NB4 (cell line): Measurements from ENCODE around the gene METTL5.

Experiments
- DNase-seq: peaks from one replicate; pipeline ENCODE4 v3.0.0; 2010; ENCODE audit warnings: low read depth
- H3K4me3 ChIP-seq: one replicate; pipeline ENCODE4 v1.5.1; 2011; ENCODE audit warnings: mild to moderate bottlenecking, low read depth, low read length, moderate library complexity
- CTCF ChIP-seq: IDR thresholded peaks from one replicate; pipeline ENCODE4 v1.5.1; 2012; ENCODE audit warnings: low read depth, low read length
- MAX ChIP-seq: IDR thresholded peaks from 2 replicates; pipeline ENCODE4 v1.6.1; 2011; ENCODE audit warnings: low read depth, low read length
- MYC ChIP-seq: IDR thresholded peaks from 2 replicates; pipeline ENCODE4 v1.6.1; 2011; ENCODE audit warnings: low read depth, low read length
- POLR2A ChIP-seq: IDR thresholded peaks from 2 replicates; pipeline ENCODE4 v1.6.1; 2011; ENCODE audit warnings: mild to moderate bottlenecking; ENCODE audit not compliant: insufficient read length; ENCODE audit errors: extremely low read depth

The METTL5 gene

GRCh38 chr2:169808221-169808620, 16.5 kb downstream of the METTL5 start:
- DNase-seq: no peak
- no peak overlapping the region for H3K4me3 ChIP-seq
- TF ChIP-seq POLR2A (no peak), MAX (no peak), MYC (no peak), CTCF (no peak)

GRCh38 chr2:169806586-169806985, 18.1 kb downstream of the METTL5 start:
- no peak overlapping the region for H3K4me3 ChIP-seq
- TF ChIP-seq MYC (no peak), POLR2A (no peak), CTCF (no peak), MAX (no peak)
- DNase-seq: no peak

GRCh38 chr2:169803480-169803879, 21.2 kb downstream of the METTL5 start:
- no peak for TF ChIP-seq MYC
- no peak for TF ChIP-seq MAX
- TF ChIP-seq CTCF: no peak
- TF ChIP-seq POLR2A: no peak
- no peak for DNase-seq
- no peak overlapping the region for H3K4me3 ChIP-seq

GRCh38 chr2:169798718-169799592, 25.8 kb downstream of the METTL5 start, which contains the start of gene SSB:
Gene SSB, plus strand, starts transcription at chr2:169798871. Its CDS starts 2,090 bp downstream, at chr2:169800961.
- TF ChIP-seq CTCF: no peak
- peak; percentile 36; the same call in 1 of the 2 replicates for TF ChIP-seq MAX
- TF ChIP-seq MYC: peak; percentile 67
- peak; percentile 96 for TF ChIP-seq POLR2A
- H3K4me3 ChIP-seq: peak within 1 kb of the TSS; percentile 99
- DNase-seq: peak; percentile 98

- DNase-seq: no peak
- no peak for TF ChIP-seq MYC
- no peak for TF ChIP-seq CTCF
- no peak for TF ChIP-seq POLR2A
- no peak for TF ChIP-seq MAX
- peak overlapping the region; percentile 99 for H3K4me3 ChIP-seq
These were observed 26.3 kb downstream of the METTL5 start for GRCh38 chr2:169798397-169798717.
